GM18870 (cell line): ENCODE data around the gene IFITM5.
"Not testable (repeated sequence)": the region's sequence is repeated elsewhere in the genome, so short reads cannot be mapped to it uniquely, and the experiment has no call there.

Source experiments
- ATAC-seq: cut with Tn5 transposase; IDR thresholded peaks from one replicate; pipeline ENCODE4 v1.9.1; 2021; ENCODE audit warnings: moderate library complexity; ENCODE audit not compliant: unreplicated experiment

The IFITM5 gene

GRCh38 chr11:313304-313786, 14.0 kb upstream of the IFITM5 start:
- ATAC-seq, result no peak

DNA sequence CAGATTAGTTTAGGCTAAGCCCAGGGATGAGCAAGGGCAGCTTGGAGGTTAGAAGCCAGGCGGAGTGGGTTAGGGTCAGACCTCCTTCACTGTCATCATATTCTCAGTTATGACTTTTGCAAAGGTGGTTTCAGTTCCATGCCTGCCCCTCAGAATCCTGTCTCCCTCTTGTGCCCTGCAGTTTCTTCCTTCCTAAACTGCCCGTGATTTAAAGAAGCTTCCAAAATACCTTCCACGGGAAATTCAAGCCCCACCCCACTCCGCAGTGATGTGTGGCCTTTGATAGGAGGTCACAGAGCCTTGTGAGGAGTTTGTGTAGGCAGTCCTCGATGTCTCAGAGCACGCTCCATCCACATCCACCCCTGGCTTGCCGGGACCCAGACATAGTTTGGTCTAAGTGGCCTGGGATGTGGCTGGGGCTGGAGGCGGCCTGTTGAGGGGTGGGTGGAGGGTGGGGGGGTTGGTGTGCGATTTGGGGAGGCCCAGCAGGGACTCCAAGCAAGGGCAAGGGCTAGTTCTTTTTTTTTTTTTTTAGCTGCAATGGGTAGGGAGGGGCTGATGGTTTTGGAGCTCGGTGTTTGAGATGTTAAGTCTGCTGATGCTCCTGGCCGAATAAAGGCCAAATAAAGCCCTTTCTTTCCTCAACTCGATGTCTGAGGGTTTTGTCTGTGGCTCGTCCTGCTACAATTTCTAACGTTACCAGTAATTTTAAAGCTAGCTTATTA, 12.9 kb upstream of the IFITM5 start:
- no peak for ATAC-seq

DNA sequence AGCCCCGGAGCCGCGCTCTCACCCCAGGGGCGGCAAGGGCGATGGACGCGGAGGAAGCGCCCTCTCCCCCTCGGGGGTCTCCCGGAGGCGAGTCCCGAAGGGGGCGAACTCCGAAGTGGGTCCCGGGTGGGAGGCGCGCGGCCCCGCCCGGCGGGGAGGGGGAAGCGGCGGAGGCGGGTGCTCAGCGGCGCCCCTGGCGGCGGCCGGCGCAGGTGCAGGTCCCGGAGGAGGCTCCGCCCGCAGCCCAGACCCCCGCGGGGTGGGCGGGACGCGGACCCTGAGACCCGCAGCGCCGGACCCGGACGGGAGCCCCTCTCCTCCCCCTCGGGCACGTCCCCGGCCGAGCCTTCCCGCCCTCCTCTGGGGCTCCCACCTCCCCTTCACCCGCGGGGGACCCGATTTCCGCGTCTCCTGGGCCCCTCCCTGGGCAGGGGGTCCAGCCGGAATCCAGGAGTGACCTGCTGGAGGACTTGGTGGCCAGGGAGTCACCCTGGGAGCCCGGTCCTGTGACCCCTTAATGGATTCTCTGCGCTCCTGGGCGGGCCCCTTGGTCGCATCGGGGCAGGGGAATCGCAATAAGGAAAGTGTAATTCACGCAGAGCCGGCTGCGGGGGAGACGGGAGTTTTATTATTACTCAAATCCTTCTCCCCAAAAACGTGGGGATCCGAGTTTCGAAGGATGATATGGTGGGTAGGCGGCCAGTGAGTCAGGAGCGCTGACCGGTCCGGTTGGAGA, 11.9 kb upstream of the IFITM5 start:
- not testable (repeated sequence) for ATAC-seq

DNA sequence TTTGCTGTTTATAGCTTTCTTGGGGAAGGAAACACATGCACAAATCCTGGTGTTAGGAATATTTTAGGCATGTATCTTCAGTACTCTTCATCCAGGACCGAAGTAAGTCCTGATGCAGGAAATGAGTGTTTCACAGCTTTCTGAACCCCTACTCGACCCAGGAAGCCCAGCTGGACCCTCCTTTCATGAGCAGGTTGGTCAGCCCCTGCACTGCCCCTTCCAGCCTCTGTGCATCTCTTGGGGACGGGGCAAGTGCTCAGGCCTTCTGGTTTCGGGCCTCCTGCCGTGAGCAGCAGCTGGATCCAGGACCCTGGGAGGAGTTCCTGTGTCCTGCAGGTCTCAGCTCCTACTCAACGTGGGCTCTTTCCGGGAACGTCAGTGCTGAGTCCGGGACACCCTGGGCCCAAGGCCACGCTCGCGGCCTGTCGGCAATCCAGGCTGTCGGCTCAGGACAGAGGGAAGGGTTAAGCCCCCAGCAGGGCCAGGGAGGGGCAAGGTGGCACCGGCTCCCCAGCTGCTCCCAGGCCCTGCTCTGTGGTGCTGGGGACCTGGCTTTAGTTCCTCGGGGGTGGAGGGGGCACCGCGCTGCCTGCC, 10.8 kb upstream of the IFITM5 start:
- ATAC-seq, result not testable (repeated sequence)

DNA sequence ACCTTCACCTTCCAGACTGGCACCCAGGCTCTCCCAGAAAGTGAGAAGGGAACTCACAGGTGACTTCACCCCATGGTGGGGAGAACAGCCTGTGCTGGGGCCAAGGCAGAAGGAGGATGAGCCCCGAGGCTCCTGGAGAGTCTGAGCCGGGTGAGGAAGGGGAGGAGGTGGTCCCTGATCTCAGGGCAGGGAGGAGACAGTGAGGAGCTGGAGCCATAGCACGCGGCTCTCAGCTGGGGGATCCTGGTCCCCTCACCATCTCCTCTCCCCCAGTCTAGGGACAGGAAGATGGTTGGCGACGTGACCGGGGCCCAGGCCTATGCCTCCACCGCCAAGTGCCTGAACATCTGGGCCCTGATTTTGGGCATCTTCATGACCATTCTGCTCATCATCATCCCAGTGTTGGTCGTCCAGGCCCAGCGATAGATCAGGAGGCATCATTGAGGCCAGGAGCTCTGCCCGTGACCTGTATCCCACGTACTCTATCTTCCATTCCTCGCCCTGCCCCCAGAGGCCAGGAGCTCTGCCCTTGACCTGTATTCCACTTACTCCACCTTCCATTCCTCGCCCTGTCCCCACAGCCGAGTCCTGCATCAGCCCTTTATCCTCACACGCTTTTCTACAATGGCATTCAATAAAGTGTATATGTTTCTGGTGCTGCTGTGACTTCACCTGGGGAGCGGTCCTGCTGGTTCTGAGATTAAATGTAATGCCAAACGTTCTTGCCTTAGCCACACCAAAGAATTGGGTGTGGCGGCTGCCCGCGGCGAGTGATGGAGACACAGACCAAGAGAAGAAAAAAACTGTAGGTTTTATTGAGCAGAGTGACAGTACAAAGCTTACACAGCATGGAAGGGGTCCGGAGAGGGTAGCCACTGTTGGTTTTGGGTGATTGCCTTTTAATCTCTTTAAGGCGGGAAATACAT, 9.7 kb upstream of the IFITM5 start:
- ATAC-seq, result not testable (repeated sequence)

GRCh38 chr11:307766-308708, 8.7 kb upstream of the IFITM5 start, which contains the start of gene IFITM2:
TSS of gene IFITM2 (plus strand) at chr11:307816. CDS start at chr11:308193, 377 bp downstream.
- ATAC-seq, result not testable (repeated sequence)

DNA sequence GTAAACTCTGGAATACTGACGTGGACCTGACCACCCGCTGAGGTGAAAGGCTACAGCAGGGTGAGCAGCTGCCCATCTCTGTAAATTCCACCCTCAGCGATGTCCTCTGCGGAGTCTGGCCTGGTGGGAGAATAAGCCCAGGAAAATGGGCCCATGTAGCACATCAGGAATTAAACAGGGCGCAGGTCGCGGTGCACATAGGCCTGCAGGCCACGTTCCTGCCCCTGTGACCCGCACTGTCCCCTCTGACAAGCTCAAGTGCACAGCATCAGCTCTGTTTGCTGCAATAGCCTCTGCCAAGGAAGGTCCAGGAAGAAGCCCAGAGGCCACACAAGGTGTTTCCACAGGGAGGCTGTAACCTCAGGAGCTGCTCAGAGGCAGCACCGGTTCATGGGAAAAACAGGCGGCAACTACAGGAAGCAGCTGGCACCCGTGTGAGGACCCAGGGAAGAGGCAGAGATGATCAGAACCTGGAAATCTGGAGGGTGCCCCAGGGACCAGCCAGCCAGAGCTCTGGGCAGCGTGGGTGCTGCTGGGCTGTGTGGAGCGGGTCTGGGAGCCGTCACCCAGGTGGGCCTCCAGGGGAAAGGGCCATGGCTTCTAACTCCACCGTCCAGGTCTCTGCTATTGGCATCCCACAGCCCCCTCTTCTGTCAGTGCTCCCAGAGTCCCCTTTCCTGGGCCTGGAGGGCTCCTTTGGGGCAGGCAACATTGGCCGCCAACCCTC, 7.5 kb upstream of the IFITM5 start:
- no peak for ATAC-seq

GRCh38 chr11:305844-306211, 6.5 kb upstream of the IFITM5 start:
- ATAC-seq, result no peak

DNA sequence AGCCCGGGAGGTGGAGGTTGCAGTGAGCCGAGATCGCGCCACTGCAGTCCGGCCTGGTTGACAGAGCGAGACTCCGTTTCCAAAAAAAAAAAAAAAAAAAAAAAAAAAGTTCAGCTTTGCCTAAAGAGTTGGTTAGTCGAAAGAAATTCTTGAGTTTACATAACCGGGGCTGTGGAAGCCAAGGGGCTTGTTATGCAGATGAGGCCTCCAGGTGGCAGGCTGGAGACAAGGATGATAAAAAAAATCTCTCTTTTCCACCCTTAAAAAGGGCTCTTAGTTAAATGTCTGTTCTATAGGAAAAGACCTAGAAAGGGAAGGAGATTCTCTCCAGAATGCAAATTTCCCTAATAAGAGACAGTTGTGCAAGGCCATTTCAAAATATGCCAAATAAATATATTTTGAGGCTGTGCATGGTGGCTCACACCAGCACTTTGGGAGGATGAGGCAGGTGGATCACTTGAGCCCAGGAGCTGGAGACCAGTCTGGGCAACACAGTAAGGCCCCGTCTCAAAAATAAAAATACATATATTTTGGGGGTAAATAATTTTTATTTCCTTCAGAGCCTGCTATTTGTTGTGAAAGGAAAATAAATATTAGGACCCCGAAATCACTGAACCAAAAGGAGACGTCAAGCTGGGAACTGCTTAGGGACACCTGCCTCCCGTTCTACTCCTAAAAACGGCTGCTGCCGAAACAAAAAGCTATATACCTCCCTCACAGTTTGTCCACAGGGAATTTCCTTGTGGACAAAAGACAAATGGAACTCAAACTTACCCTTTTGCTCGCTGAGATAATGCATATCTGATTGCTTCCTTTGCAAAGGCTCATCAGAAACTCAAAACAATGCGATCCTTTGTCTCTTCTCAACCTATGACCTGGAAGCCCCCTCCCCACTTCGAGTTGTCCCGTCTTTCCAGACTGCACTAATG, 5.9 kb upstream of the IFITM5 start:
- ATAC-seq, result no peak

GRCh38 chr11:304061-304506, 4.8 kb upstream of the IFITM5 start:
- ATAC-seq, result no peak

DNA sequence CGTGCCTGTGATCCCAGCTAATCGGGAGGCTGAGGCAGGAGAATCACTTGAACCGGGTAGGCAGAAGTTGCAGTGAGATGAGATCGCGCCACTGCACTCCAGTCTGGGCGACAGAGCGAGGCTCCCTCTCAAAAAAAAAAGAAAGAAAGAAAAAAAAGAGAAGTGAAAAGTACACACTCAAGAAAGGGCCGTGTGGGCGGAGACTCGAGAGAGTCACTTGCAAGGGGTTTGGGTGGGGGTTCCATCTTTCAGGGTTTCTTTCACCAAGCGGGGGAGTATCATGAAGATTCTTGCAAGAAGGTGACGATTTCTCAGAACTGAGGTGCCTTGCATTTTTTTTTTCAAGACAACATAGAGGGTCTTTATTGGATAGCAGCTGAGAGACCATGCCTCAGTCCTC, 4.0 kb upstream of the IFITM5 start:
- ATAC-seq, result no peak

GRCh38 chr11:299951-300735, 817 bp upstream of the IFITM5 start:
- no peak for ATAC-seq

DNA sequence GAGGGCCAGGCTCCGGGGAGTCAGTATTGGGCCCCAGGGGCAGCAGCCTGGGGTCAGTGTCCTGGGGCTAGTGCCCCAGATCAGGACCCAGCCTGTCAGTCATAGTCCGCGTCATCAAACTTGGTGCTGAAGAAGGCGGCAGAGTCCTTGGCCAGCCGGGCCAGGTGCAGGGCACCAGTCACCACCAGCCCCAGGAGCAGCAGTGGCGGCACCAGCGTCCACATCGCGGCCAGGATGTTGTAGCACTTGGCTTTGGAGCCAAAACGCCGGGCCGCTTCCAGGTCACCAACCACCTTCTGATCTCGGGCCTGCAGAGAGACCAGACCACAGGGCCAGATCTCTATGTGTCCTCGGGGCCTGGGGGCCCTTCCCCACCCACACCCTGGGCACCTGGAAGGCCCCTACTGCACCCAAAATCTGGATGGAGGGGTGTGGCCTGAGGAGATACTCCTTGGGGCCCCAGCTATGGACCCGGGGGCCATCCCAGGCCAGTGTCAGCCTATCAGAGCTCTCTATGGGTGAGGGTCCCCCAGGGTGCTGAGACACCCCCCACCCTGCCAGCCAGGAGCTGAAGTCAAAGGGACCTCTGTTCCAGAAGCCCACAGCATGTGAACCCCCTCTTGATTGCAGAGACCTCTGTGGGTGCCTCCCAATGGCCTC, 790 bp downstream of the IFITM5 start:
- ATAC-seq, result no peak

- no peak for ATAC-seq
Measured at GRCh38 chr11:297586-298405, 1.5 kb downstream of the IFITM5 start.

GRCh38 chr11:297051-297585, 2.2 kb downstream of the IFITM5 start:
- ATAC-seq, result no peak
